NCI-H2196 treated with DMSO at 0.1 percent for 48 hours (cell line): ENCODE measurements around the gene EHBP1L1.
"Not testable (repeated sequence)": the region's sequence is repeated elsewhere in the genome, so short reads cannot be mapped to it uniquely, and the experiment has no call there.

ENCODE experiments used
- DNase-seq: peaks from one replicate; lab custom pipeline; 2025; ENCODE audit not compliant: unreplicated experiment; lab: John Stamatoyannopoulos, UW

EHBP1L1 gene

GRCh38 chr11:65633390-65634108 lies 57.7 kb downstream of the EHBP1L1 start:
- no peak for DNase-seq

GRCh38 chr11:65634109-65634436 lies 58.2 kb downstream of the EHBP1L1 start:
- no peak for DNase-seq

DNA sequence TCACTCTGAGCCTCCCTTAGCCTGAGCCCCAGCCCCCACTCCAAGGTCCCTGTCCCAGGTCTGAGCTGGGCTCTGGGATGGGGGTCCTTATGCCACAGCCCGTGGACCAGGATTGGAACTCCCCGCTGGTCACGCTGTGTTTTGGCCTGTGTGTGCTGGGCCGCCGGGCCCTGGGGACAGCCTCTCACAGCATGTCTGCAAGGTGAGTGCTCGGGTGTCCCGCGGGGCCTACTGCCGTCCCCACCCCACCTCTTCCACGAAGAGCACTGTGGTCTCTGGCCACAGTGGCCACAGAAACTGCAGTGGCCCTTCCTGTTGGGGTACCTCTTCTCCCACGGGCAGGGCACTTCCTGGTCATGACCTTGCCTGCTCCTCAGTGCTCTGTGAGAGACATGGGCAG lies 58.6 kb downstream of the EHBP1L1 start:
- DNase-seq: no peak

GRCh38 chr11:65634905-65635731 lies 59.3 kb downstream of the EHBP1L1 start:
- DNase-seq: no peak

GRCh38 chr11:65636108-65637031 lies 60.5 kb downstream of the EHBP1L1 start:
- no peak for DNase-seq

DNA sequence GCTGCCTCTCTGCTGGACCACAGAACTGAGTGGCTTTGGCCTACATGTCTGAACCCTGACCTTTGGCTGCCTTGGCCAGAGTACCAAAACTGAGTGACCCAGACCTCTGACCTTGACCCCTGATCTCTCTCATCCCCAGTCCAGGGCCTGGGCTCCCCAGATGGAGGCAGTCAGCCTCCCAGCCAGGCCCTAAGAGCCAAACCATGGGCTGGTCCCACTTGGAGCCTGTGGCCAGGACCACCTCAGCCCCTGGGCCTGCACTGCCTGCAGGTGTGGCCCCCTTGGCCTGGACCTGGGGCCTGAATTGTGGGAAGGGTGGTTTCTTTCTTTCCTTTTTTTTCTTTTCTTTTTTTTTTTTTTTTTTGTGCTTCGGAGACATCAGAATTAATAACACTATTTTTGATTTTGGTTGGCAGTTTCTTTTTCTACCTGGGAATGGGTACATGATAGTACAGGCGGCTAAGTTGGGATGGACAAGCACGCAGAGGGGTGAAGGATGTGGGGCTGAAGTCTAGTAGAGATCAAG lies 61.2 kb downstream of the EHBP1L1 start:
- no peak for DNase-seq

DNA sequence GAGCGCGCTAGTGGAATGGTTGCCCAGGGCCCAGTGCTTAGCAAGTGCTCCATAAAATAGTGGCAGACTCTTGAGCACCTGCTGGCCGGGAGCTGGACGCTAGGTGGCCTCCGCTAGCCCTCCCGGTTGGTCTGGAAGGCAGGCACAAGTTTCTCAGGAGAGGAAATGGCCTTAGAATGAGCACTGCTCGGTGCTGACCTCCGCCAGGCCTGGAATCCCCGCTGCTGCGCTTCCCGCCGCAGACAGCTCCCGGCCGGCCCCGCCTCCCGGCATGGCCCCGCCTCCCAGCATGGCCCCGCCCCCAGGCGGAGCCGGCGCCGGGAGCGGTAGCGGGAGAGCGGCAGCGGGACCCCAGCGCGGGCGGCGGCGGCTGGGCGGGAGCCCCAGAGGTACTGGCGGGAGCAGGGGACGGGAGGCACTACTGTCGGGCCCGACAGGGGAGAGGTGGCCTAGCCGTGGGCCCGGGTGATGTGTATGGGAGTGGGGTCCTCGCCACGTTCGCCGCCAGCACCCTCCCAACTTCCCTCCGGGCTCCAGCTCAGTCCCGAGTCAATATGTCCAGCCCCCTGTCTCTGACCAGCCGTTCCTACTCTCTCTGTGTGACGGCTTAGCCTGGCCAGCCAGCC lies 62.1 kb downstream of the EHBP1L1 start, which contains the start of gene SIPA1:
SIPA1 (plus strand) TSS at position 308 of the 626 bp plus-strand sequence. CDS start 2,821 bp downstream, outside the sequence.
- peak; percentile 82 for DNase-seq

- not testable (repeated sequence) for DNase-seq
Observed at GRCh38 chr11:65639228-65639597, 63.4 kb downstream of the EHBP1L1 start.

GRCh38 chr11:65639623-65640482 lies 64.0 kb downstream of the EHBP1L1 start:
- no peak for DNase-seq

DNA sequence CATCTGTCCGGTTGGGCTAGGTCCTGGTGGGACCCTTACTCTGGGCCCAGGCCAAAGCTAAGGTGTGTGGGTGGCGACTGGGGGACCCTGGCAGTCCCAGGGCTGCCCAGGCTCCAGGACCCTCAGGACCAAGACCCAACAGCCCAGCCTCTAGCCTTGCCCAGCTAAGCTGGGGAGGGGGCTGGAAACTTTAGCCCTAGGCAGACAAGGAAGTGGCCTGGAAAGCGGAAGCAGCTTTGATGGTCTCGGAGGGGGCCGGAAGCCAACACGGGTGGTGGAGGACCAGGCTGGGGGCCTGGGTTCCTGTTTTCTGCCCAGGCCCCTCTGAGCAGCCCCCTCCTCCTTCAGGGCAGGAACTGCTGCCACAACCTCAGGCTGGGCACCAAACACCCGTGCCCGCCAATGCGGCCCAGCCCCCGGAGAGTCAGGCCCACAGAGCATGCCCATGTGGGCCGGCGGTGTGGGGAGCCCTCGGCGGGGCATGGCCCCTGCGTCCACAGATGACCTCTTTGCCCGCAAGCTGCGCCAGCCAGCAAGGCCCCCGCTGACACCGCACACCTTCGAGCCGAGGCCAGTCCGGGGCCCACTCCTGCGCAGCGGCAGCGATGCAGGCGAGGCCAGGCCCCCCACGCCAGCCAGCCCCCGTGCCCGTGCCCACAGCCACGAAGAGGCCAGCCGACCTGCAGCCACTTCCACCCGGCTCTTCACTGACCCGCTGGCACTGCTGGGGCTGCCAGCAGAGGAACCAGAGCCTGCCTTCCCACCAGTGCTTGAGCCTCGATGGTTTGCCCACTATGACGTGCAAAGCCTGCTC lies 64.8 kb downstream of the EHBP1L1 start:
- no peak for DNase-seq

- no peak for DNase-seq
Observed at GRCh38 chr11:65641297-65642013, 65.6 kb downstream of the EHBP1L1 start.
